Gastrocnemius medialis (tissue), 4 donors: ENCODE measurements around the gene TMPRSS4. TPM values are rescaled to one million over a fixed set of nuclear protein-coding genes. Genes with fewer than 3 reads are reported as not detected.

ENCODE experiments used
- ATAC-seq, 2 donors: fragments of 150-250 bp; one replicate each; pipeline ENCODE4 v1.9.1; 2016
- DNase-seq, 2 donors: peaks; one replicate each; pipeline ENCODE4 v3.0.0-alpha.2; 2019
- H3K27ac ChIP-seq, 4 donors: fragments of 200-600 bp; sonication (generic); 1 replicate in 1 of 4; 2 replicates in 3 of 4; pipeline ENCODE4 v1.5.1; 2016 to 2018; ENCODE audit warnings: mild to moderate bottlenecking in 2 of 4, moderate library complexity in 1 of 4
- H3K27me3 ChIP-seq, 3 donors: fragments of 200-600 bp; sonication (generic) in 2 of 3; 1 replicate in 1 of 3; 2 replicates in 2 of 3; pipeline versions ENCODE4 v1.5.1 to v1.6.0; 2016 to 2019; ENCODE audit warnings: mild to moderate bottlenecking in 1 of 3, moderate library complexity in 1 of 3
- H3K36me3 ChIP-seq, 2 donors: fragments of 200-600 bp; sonication (generic) in 1 of 2; one replicate each; pipeline ENCODE4 v1.5.1; 2017 to 2018
- H3K4me1 ChIP-seq, 2 donors: fragments of 200-600 bp; sonication (generic) in 1 of 2; one replicate each; pipeline ENCODE4 v1.5.1; 2016 to 2017; ENCODE audit warnings: mild to moderate bottlenecking in 2 of 2
- H3K4me3 ChIP-seq, 4 donors: fragments of 200-600 bp; sonication (generic) in 3 of 4; 1 replicate in 1 of 4; 2 replicates in 3 of 4; pipeline ENCODE4 v1.5.1; 2016 to 2019; ENCODE audit warnings: mild to moderate bottlenecking in 2 of 4
- H3K9me3 ChIP-seq, 3 donors: fragments of 200-600 bp; sonication (generic) in 2 of 3; 1 replicate in 1 of 3; 2 replicates in 2 of 3; pipeline ENCODE4 v1.5.1; 2016 to 2019
- POLR2A ChIP-seq, 2 donors: fragments of 450-650 bp; IDR thresholded peaks; one replicate each; pipeline ENCODE4 v1.6.1; 2017; ENCODE audit warnings: antibody characterized with exemption in 2 of 2, mild to moderate bottlenecking in 2 of 2, moderate library complexity in 2 of 2
- in situ Hi-C, 4 donors: fragments of 200-750 bp; cut with MboI; loops; one replicate each; pipeline versions ENCODE4 v1.15.0 to v1.8.0; 2017; ENCODE audit warnings: low sequenced_read_pairs in 4 of 4
- intact Hi-C: fragments of 100-400 bp; cut with DNase I; formaldehyde crosslinking; loops from one replicate; pipeline ENCODE4 v1.15.1; 2023; ENCODE audit warnings: low total_unique reads
- total RNA-seq, 4 donors: library from RNA; depleted of rRNA; stranded (reverse); fragments of >200 nt; gene quantifications; one replicate each; pipeline versions ENCODE4 v1.1.0 to v1.2.3, GENCODE V29; 2016
- TF ChIP-seq, protein P1 (sequence below), 5 experiments: fragments of 450-650 bp in 3 of 5; fragments of 200-600 bp in 2 of 5; sonication (generic) in 2 of 5; IDR thresholded peaks in 4 of 5; conservative IDR thresholded peaks in 1 of 5; 1 replicate in 4 of 5; 2 replicates in 1 of 5; pipeline ENCODE4 v1.5.1; 2016 to 2019; ENCODE audit warnings: antibody characterized with exemption in 5 of 5, mild to moderate bottlenecking in 3 of 5, moderate library complexity in 3 of 5

TMPRSS4 gene
- total RNA-seq, 4 donors from 2014 or later: 1.1 TPM; not detected in 3

DNA sequence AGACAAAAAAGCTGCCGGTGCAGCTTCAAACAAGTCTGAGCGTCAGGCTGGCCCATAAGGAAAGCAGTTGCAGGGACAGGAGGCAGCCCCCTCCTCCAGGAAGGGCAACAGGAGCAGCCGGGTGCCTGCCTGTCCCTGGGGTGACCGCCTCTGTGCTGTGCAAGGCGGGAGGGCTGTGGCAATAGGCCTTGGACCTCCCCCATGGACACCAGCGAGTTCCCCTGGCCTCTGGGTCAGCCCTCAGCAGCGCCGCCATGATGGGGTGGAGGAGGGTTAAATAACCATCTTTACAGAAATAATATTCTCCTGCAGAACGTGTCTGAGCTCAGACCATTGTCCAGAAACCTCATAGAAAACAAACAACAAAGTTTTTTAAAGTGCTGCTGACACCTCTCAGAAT lies 3.3 kb upstream of the TMPRSS4 start:
- no peaks in the 10 kb centered on the region for H3K36me3 ChIP-seq
- intact Hi-C loops (no loop called here), in situ Hi-C loops (loop anchor here in 1 of 4 donors (25.0 kb wide), 1 partner anchor 636 kb away; no protein-coding TSS in a partner anchor)
- no peak for TF ChIP-seq POLR2A (IDR thresholded peaks at IDR 0.05)
- TF ChIP-seq, protein P1, sequence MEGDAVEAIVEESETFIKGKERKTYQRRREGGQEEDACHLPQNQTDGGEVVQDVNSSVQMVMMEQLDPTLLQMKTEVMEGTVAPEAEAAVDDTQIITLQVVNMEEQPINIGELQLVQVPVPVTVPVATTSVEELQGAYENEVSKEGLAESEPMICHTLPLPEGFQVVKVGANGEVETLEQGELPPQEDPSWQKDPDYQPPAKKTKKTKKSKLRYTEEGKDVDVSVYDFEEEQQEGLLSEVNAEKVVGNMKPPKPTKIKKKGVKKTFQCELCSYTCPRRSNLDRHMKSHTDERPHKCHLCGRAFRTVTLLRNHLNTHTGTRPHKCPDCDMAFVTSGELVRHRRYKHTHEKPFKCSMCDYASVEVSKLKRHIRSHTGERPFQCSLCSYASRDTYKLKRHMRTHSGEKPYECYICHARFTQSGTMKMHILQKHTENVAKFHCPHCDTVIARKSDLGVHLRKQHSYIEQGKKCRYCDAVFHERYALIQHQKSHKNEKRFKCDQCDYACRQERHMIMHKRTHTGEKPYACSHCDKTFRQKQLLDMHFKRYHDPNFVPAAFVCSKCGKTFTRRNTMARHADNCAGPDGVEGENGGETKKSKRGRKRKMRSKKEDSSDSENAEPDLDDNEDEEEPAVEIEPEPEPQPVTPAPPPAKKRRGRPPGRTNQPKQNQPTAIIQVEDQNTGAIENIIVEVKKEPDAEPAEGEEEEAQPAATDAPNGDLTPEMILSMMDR (IDR thresholded peaks at IDR 0.05 in 4 of 5, conservative IDR thresholded peaks at IDR 0.05 in 1 of 5): no peak
- no peaks in the 10 kb centered on the region for H3K27me3 ChIP-seq
- H3K27ac ChIP-seq: no peak overlapping the region
- no peak for DNase-seq
- no peaks in the 10 kb centered on the region for H3K4me1 ChIP-seq
- no peak for ATAC-seq
- no peak overlapping the region for H3K4me3 ChIP-seq
- H3K9me3 ChIP-seq: no peaks in the 10 kb centered on the region

DNA sequence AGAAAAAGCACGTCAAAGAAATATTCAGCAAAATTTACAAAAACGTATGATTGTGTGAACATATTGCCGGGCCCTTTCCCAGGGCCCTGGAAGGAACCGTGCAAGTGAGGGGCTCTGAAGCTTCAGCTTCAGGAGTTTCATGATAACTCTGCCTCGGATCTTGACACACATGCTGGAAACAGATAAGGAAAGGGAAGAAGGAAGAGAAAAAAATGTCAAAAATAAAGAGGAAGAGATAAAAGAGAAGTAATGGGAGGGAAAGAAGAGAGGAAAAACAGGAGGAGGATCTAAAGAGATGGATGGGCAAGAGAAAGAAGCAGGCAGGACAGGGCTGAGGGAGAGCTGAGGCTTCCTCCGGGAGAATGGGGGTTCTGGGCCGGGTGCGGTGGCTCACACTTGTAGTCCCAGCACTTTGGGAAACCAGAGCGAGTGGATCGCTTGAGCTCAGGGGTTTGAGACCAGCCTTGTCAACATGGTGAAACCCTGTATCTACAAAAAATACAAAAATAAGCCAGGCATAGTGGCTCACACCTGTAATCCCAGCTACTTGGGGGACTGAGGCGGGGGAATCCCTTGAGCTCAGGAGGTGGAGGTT lies 2.7 kb upstream of the TMPRSS4 start:
- no peak overlapping the region for H3K27ac ChIP-seq
- TF ChIP-seq POLR2A (IDR thresholded peaks at IDR 0.05): no peak
- TF ChIP-seq, protein P1 (IDR thresholded peaks at IDR 0.05 in 4 of 5, conservative IDR thresholded peaks at IDR 0.05 in 1 of 5): no peak
- no peak overlapping the region for H3K4me3 ChIP-seq
- no peaks in the 10 kb centered on the region for H3K27me3 ChIP-seq
- in situ Hi-C loops (loop anchor here in 1 of 4 donors (25.0 kb wide), 1 partner anchor 637 kb away; no protein-coding TSS in a partner anchor), intact Hi-C loops (no loop called here)
- DNase-seq (no peak), ATAC-seq (no peak)
- no peaks in the 10 kb centered on the region for H3K36me3 ChIP-seq
- H3K9me3 ChIP-seq: no peaks in the 10 kb centered on the region
- H3K4me1 ChIP-seq: no peaks in the 10 kb centered on the region

DNA sequence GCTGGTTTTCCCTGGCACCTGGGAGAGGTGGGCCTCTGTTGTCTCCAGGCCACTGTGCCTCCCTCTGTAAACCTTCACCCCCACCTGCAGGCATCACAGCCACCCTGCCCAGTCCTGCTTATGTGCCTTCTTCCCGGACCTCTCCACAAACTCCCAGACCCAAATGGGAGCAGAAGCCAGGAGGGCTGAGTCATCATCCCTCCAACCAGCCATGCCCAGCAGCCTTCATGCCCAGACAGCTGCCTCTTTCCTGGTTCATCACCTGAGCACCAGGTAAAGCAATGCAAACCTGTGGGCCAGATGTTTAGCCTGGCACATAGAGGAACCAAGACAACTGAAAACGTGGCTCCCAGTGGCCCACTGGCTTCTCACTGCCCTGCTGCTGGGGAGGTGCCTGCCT lies 2.1 kb upstream of the TMPRSS4 start:
- ATAC-seq (no peak), DNase-seq (no peak)
- Histone ChIP-seq H3K27me3 (no peaks in the 10 kb centered on the region), H3K9me3 (no peaks in the 10 kb centered on the region), H3K4me1 (no peaks in the 10 kb centered on the region), H3K27ac (no peak overlapping the region), H3K36me3 (no peaks in the 10 kb centered on the region), H3K4me3 (no peak overlapping the region)
- no peak for TF ChIP-seq POLR2A (IDR thresholded peaks at IDR 0.05)
- TF ChIP-seq, protein P1 (IDR thresholded peaks at IDR 0.05 in 4 of 5, conservative IDR thresholded peaks at IDR 0.05 in 1 of 5): no peak
- intact Hi-C loops: no loop called here
- in situ Hi-C loops: loop anchor here in 1 of 4 donors (25.0 kb wide), 1 partner anchor 637 kb away; no protein-coding TSS in a partner anchor

DNA sequence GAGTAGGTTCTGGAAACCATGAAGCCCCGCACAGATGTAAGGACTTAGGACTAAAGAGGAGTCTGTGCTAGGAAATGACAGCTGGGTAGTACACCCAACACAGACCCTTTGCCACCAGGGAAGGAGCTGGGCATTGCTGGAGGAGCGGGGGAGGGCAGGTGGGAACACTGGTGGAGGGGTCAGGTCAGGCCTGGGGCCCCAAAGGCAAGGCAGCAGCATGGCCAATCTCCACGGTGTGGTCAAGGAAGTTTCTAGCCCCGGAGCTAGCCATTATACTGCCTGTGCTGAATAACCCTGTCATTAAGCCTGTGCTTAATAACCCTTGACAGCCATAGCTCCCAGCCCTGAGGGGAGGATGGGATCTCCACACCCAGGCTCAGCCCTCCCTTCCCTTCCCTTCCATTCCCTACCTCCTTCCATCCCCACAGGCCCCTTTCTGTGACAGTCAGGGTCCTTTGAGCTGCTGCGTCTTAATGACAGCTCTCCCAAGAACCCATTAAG lies 2.1 kb downstream of the TMPRSS4 start:
- in situ Hi-C loops: no loop called here
- no peaks in the 10 kb centered on the region for H3K36me3 ChIP-seq
- H3K27me3 ChIP-seq: no peaks in the 10 kb centered on the region
- H3K4me3 ChIP-seq: no peak overlapping the region
- TF ChIP-seq POLR2A (IDR thresholded peaks at IDR 0.05): no peak
- TF ChIP-seq, protein P1 (IDR thresholded peaks at IDR 0.05 in 4 of 5, conservative IDR thresholded peaks at IDR 0.05 in 1 of 5): no peak
- intact Hi-C loops: no loop called here
- no peaks in the 10 kb centered on the region for H3K9me3 ChIP-seq
- no peak overlapping the region for H3K27ac ChIP-seq
- DNase-seq (no peak), ATAC-seq (no peak)
- peaks cover 4 to 11% of the 10 kb centered on the region in 2 donors for H3K4me1 ChIP-seq
